Ureter (tissue), 1 donor: ENCODE measurements around the gene CFAP53. TPM values are rescaled to one million over a fixed set of nuclear protein-coding genes. Genes with fewer than 3 reads are reported as not detected.
"Not testable (repeated sequence)": the region's sequence is repeated elsewhere in the genome, so short reads cannot be mapped to it uniquely, and the experiment has no call there.

Experiments used
- DNase-seq: peaks from one replicate; pipeline ENCODE4 v3.0.0-alpha.2; 2020; ENCODE audit warnings: low spot score
- total RNA-seq: library from RNA; stranded (reverse); gene quantifications from one replicate; pipeline ENCODE4 v1.2.4, GENCODE V29; 2023
- donor health status: DM: yes; HTN: yes; CAD: no.

CFAP53 gene
- total RNA-seq, result 0.81 TPM

- peak; percentile 93 for DNase-seq
Measured at GRCh38 chr18:50266248-50266704, at the start of gene CFAP53. CFAP53 (minus strand) TSS chr18:50266495; CDS start chr18:50266404, 91 bp downstream.

- DNase-seq, result no peak
Measured at GRCh38 chr18:50315100-50315871, 49.0 kb upstream of the CFAP53 start.

- DNase-seq, result no peak
Measured at GRCh38 chr18:50313873-50314460, 47.7 kb upstream of the CFAP53 start.

GRCh38 chr18:50313031-50313607 is 46.8 kb upstream of the CFAP53 start:
- DNase-seq, result no peak

- DNase-seq, result peak; percentile 66
Measured at GRCh38 chr18:50312296-50313030, 46.2 kb upstream of the CFAP53 start.

GRCh38 chr18:50311650-50312049 is 45.4 kb upstream of the CFAP53 start:
- DNase-seq, result no peak

- no peak for DNase-seq
Measured at GRCh38 chr18:50310080-50310479, 43.8 kb upstream of the CFAP53 start.

GRCh38 chr18:50308851-50309250 is 42.6 kb upstream of the CFAP53 start:
- DNase-seq, result not testable (repeated sequence)

GRCh38 chr18:50307738-50308470 is 41.6 kb upstream of the CFAP53 start:
- DNase-seq, result peak; percentile 94

GRCh38 chr18:50307400-50307737 is 41.1 kb upstream of the CFAP53 start:
- DNase-seq, result no peak

- no peak for DNase-seq
Measured at GRCh38 chr18:50306944-50307343, 40.6 kb upstream of the CFAP53 start.

- no peak for DNase-seq
Measured at GRCh38 chr18:50301074-50301473, 34.8 kb upstream of the CFAP53 start.

- DNase-seq, result no peak
Measured at GRCh38 chr18:50299626-50300388, 33.5 kb upstream of the CFAP53 start.

- no peak for DNase-seq
Measured at GRCh38 chr18:50298443-50299284, 32.4 kb upstream of the CFAP53 start.

- DNase-seq, result peak; percentile 84
Measured at GRCh38 chr18:50297621-50298442, 31.5 kb upstream of the CFAP53 start.

GRCh38 chr18:50293039-50293438 is 26.7 kb upstream of the CFAP53 start:
- no peak for DNase-seq

GRCh38 chr18:50289108-50289443 is 22.8 kb upstream of the CFAP53 start:
- no peak for DNase-seq

- DNase-seq, result not testable (repeated sequence)
Measured at GRCh38 chr18:50288348-50289107, 22.2 kb upstream of the CFAP53 start.
